ENCODE results near the gene GSTA3.
"Not testable (repeated sequence)": the region's sequence is repeated elsewhere in the genome, so short reads cannot be mapped to it uniquely, and the experiment has no call there.

GSTA3 gene

DNA sequence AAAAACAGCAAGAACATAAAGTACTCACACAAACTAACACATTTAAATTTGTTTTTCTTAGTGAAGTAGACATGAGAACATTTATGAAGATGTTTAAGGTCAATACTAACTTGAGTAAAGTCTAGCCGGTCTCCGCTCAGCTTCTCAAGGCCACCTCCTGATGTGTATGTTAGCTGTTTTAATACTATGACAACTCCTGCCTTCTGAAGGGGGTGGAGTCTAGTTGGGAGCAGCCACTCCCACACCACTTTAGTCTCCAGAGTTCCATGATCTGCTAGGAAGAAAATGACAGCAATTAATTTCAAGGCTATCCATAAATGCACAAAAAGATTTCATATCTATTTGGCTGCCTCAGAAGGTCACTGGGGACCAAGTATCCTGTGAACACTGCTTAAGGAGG lies at the start of gene GSTA3:
Gene GSTA3, minus strand, starts transcription at position 168 of the 400 bp plus-strand sequence. CDS start 3,864 bp downstream, outside the sequence.
- no peak for DNase-seq

DNA sequence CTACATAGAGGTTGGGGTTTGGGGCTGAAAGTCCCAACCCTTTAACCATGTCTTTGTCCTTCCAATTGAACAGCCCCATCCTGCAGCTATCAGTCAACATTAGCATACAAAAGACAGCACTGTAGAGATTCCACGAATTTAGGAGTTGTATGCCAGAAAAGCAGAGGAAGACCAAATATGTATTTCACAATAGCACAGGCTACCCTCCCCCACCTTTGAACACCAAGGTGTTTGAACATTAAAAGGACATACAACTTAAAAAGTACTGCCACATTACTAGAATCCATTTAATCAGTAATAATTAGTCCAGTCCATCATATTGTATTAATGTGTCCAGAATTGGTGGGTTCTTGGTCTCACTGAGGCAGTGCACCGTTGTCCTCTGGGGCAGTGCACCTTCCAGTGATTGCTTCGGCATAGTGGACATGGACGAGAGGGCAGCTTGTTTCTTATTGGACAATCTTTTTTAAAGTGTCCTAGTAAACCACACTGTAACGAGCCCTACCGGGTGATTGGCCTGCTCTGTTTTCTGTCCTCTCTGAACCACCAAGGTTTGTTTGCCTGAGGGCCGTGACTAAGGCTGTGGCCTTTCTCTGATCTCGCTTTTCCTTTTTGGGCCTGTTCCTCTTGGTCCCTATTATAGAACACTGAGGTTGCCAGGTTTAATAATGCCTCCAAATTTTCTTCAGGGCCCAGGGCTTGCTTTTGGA lies 49.2 kb upstream of the GSTA3 start:
- DNase-seq = no peak

DNA sequence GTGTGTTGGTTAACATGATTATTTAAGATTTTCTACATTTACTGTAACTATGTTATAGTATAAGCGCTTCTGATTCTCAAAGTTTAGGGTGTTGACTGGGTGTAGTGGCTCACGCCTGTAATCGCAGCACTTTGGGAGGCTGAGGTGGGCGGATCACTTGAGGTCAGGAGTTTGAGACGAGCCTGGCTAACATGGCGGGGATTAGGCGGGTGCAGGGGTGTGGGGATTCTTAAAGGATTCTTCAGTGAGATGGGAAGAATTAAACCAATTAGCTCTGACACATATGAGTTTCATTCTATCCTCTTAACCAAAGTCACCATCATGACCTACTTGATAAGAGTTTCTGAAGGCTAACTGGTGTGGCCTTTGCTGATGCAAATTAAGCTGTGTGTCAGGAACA lies 46.4 kb upstream of the GSTA3 start:
- DNase-seq = no peak

- no peak for DNase-seq
Measured at GRCh38 chr6:52953911-52954839, 44.7 kb upstream of the GSTA3 start.

DNA sequence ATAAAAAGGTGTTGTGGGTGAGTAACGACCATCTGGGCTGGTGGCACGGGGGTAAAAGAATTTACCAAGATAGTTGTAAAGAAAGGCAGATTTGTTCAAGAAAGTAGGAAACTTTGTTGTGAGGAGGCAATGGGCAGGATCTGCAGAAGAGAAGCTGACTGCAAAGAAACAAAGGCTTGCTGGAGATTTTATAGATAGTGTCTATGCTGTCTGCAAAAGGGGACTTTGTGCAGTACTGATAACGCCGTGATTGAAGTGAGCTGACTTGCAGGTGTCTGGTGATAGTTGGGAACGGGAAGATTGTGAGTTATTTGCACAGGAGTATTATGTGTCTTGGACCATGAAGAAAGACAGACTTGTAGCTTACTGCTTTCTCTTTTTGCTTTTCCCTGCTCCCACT lies 36.8 kb upstream of the GSTA3 start:
- DNase-seq = no peak

- not testable (repeated sequence) for DNase-seq
Measured at GRCh38 chr6:52942821-52943220, 33.3 kb upstream of the GSTA3 start.

- DNase-seq = no peak
Measured at GRCh38 chr6:52942221-52942620, 32.7 kb upstream of the GSTA3 start.

DNA sequence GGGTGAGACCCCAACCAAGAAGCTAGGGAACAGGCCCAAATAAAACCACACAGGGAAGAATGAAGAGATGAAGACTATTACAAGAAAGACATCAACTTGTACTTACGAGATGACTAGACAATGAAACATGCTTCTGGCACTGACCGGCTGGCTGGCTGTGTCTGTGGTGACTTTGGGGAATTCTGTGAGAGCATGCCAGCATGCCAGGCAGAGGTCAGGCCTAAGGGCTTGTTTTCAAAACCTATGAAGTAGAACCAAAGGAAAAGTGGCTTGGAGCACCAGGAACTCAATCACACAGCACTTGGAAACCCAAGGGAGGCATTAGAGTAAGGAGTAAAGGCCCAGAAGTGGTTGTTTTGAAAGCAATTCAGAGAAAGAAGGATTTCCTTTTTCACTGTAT lies 28.4 kb upstream of the GSTA3 start:
- no peak for DNase-seq

GRCh38 chr6:52933778-52934177 lies 24.3 kb upstream of the GSTA3 start:
- no peak for DNase-seq

DNA sequence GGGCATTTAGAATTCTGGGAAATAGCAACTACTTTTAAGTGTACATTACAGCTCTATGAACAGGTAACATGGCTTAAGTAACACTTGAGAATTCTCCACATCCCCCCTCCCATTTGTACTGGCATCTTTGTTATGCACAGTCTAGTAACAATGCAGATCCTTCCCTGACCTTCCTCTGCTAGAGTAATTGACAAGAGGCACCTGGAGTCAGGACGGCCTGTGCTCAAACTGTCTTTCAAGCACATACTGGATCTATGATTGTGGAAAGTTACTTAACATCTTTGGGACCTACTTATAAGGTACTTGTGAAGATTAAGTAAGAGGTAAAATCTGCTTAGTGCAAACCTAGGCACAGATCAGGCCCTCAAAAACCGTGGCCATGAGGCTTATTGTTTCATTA lies 21.9 kb upstream of the GSTA3 start:
- DNase-seq = no peak

GRCh38 chr6:52929321-52930164 lies 20.0 kb upstream of the GSTA3 start:
- no peak for DNase-seq

DNA sequence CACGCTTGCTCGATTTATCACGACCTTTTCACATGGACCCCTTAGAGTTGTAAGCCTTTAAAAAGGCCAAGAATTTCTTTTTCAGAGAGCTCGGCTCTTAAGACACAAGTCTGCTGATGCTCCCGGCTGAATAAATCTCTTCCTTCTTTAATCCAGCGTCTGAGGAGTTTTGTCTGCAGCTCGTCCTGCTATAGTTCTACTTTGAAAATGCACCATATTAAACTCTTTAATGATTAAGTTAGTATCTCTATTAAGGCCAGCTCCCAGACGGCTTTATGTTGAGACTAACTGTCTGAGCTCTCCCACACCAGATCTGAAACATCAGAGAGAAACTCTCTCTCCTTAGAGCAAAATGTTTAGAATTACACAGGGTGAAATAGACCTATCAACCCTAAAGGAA lies 18.0 kb upstream of the GSTA3 start:
- DNase-seq = no peak

DNA sequence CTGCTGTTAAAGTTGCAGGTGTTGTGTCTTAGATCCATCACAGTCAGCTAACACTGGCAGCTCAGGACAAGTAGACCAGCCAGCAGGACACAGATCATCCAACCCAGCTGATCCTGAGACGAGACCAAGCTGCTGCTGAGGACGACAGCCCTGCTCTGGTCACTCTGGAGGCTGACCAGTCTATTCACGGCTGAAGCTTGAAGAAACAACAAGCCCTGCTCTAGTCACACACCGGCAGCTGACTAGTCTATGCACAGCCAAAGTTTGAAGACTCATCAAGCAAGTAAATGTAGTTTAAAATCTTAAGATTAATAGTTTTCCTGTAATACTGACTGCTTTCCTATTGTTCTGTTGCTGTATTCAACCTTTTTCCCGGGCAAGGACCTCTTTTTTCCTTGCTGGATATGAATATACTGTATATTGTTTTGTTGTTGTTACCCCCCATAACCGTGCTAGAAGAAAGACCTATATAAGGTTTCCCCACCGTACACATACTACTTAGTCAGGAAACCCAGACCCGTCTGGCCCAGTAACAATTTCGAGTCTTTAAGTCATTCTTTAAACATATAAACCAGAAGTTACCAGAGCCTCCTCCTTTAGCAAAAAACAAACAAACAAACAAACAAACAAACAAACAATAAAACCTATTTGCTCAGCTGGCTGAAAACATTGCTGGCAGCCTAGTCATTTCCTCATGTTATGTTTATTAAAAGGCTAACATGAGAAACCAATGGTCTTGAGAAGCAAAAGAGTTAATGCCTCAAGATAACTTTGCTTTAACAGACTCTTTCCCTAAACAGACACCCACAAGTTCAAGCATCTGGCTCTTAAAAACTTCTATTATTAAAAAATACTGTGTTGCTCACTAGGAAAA lies 16.7 kb upstream of the GSTA3 start:
- DNase-seq = no peak

GRCh38 chr6:52925042-52925441 lies 15.5 kb upstream of the GSTA3 start:
- DNase-seq = no peak

DNA sequence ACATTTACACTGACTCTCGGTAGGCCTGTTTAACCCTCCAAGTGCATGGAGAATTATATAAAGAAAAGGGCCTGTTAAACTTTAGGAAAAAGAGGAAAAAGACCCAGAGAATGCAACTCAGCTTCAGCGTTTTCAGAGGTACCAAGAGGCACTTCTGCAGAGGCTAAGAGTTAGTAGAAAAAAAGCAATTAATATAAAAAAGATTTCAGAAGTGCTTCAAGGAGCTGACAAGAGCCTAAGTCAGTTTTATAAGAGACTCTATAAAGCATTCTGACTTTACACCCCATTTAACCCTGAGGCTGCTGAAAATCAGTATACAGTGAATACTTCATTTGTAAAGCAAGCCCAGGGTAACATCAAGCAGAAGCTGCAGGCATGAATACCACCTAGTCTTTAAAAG lies 14.2 kb upstream of the GSTA3 start:
- DNase-seq = not testable (repeated sequence)

GRCh38 chr6:52922161-52922560 lies 12.7 kb upstream of the GSTA3 start:
- DNase-seq = no peak

- no peak for DNase-seq
Measured at GRCh38 chr6:52921743-52922142, 12.2 kb upstream of the GSTA3 start.

DNA sequence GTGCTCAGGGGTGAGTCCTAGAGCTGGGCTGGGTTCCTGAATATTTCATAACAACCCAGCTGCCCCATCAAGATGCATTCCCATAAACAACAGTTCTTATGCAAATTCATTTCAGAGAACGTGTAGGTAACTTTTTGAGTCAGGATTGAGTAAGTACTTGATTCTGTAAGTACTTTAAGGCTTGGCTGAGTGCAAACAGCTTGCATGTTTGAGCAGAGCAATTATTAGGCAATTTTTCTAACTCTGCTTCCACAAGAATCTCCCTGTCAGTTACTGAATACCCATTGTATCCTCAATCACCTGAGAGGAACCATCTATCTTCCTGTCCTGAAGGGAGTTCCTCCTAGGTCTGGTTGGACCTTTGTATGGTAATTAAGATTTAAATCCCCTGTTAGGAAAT lies 10.0 kb upstream of the GSTA3 start:
- DNase-seq = not testable (repeated sequence)

DNA sequence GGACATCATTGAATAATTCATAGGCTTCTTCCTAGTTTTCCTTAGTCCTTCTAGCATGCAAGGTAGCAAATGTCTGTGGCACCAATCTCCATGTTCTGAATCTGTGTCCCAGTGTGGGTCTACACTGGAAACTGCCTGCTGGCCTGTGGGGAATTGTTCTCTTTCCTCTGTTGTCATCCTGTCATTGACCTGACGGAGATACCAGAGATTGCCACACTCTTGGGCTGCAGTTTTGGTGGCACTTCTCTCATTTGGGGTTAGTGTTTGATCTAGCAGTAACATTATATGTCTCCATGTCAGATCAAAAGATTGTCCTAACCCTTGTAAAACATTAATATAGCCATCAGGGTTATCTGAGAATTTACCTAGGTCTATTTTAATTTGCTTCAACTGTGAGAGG lies 9.3 kb upstream of the GSTA3 start:
- not testable (repeated sequence) for DNase-seq

DNA sequence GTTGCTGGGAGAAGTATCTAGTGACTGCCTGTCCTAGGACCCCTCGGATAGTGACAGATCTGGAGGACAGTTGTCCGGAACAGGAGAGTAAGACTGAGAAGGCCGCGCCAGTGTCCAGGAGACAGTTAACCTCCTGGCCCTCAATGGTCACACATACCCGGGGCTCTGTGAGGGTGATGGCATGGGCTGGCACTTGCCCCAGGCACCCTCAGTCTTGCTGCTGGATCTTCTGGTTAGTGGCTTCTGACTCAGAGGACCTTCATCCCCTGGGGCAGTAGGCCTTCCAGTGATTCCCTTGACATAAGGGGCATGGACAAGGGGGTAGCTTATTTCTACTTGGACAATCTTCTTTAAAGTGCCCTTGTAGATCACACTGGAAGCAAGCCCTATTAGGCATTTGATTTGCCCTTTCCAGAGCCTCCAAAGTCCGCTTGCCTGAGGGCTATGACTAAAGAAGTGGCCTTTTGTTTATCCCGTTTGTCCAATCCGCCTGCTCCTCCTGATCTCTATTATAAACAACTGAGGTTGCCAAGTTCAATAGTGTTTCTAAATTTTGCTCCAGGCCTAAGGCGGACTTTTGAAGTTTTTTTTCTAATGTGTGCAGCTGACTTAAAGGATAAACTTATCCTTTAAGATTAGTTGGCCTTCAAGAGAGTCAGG lies 8.7 kb upstream of the GSTA3 start:
- DNase-seq = not testable (repeated sequence)

DNA sequence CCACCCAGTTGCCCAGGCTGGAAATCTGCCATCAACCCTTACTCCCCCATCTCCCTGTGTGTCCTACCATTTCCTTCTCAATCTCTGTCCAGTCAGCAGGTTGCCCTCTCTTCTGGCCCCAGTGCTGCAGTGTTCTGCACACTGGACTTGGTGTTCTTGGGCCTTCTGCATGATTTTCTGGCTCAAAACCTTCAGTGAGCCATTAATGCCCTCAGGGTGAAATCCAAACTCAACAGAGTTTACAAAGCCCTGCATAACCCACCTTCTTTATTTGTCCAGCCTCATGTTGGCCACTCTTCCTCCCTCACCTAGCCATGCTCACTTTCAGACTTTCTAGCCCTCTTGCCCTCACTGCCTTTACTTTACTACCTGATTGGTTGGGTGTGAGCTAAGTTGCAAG lies 5.0 kb upstream of the GSTA3 start:
- no peak for DNase-seq

DNA sequence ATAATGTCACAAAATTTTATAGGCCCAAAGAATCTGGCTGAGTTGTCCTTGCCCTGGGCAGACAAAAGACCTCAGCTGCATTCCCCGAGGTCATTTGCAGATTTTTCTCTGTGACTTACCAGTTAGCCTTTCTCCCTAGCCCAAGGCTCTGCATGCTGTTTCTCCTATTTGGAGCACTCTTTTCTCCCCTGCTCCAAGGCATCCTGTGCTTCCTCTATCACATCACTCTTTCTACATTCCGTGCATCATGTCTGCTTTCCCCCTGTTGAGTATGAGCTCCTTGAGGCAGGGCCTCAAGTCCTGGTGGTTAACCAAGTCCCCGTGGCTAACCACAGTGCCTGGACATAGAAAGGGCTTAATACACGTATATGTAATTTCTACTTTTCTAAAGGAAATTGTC lies 593 bp upstream of the GSTA3 start:
- no peak for DNase-seq
